ACC112 (cell line): ENCODE results near the gene GLCE.
A peak's percentile ranks its signal among the peaks of the same experiment; 100 is the strongest.
"Not testable (repeated sequence)": the region's sequence is repeated elsewhere in the genome, so short reads cannot be mapped to it uniquely, and the experiment has no call there.

Source experiments
- H2AFZ ChIP-seq: fragments of 200-600 bp; sonication (generic); one replicate; pipeline ENCODE4 v1.6.0; 2017; ENCODE audit warnings: antibody characterized with exemption, low read length; ENCODE audit not compliant: unreplicated experiment
- H3K27ac ChIP-seq: fragments of 200-600 bp; sonication (generic); 2 replicates; pipeline ENCODE4 v1.5.1; 2014; ENCODE audit warnings: low read depth, mild to moderate bottlenecking, antibody characterized with exemption, low read length, moderate library complexity
- H3K27me3 ChIP-seq: fragments of 200-600 bp; sonication (generic); 2 replicates; pipeline ENCODE4 v1.6.1; 2014; ENCODE audit warnings: mild to moderate bottlenecking, antibody characterized with exemption, low read length, moderate library complexity, mixed read lengths; ENCODE audit not compliant: insufficient read depth
- H3K36me3 ChIP-seq: fragments of 200-600 bp; sonication (generic); 2 replicates; pipeline ENCODE4 v1.6.1; 2016; ENCODE audit warnings: mild to moderate bottlenecking, antibody characterized with exemption, low read length, moderate library complexity, mixed read lengths; ENCODE audit not compliant: insufficient read depth
- H3K4me1 ChIP-seq: fragments of 200-600 bp; sonication (generic); one replicate; pipeline ENCODE4 v1.6.1; 2016; ENCODE audit warnings: low read length, mixed read lengths; ENCODE audit not compliant: insufficient read depth, unreplicated experiment, control insufficient read depth
- H3K4me3 ChIP-seq: fragments of 200-600 bp; sonication (generic); 2 replicates; pipeline ENCODE4 v1.5.1; 2014; ENCODE audit warnings: mild to moderate bottlenecking, low read depth, low read length
- H3K79me2 ChIP-seq: fragments of 200-600 bp; sonication (generic); one replicate; pipeline ENCODE4 v1.6.0; 2016; ENCODE audit warnings: low read length; ENCODE audit not compliant: control insufficient read depth, unreplicated experiment, insufficient read depth

Gene GLCE

GRCh38 chr15:69288531-69289341 lies 128.3 kb downstream of the GLCE start:
- Histone ChIP-seq H3K36me3 (no peaks in the 10 kb centered on the region), H2AFZ (no peak overlapping the region), H3K4me1 (no peaks in the 10 kb centered on the region), H3K27ac (no peak overlapping the region), H3K4me3 (no peak overlapping the region), H3K79me2 (no peaks in the 10 kb centered on the region), H3K27me3 (no peaks in the 10 kb centered on the region)

DNA sequence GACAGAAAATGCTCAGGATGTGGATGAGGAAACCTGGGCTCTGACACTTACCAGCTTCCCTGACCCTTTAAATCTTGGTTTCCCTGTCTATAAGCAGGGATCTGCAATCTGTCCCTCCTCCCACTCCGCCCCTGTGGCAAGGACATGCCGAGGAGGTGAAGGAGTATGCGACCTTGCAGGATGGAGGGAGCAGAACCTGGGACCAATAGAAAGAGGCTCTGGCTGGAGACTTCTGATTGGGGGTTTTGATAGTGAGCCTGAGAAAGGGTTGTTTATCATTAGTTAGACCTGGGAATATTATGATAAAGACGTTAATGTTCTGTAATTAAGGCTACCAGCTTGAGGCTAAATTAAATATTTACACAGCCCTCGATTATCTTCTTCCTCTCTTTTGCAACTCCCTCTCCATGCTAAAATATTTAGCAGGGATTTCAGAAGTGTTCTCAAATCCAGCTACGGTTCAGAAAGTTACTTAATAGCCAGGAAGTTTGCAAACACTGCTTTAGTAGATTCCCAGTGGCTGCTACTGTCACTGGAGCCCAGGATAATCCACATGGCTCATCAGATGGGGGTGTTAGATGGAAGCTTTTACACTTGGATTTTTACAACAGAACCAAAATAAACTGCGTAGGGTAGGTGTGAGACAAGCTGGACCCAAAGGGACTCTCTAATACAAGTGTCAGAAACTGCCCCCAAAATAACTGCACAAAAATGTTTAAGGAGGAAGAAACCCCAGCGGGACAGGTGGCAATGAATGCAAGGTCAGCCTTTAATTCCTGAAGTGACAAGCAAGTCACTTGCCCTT lies 129.1 kb downstream of the GLCE start:
- Histone ChIP-seq H3K36me3 (no peaks in the 10 kb centered on the region), H2AFZ (no peak overlapping the region), H3K27ac (no peak overlapping the region), H3K4me3 (no peak overlapping the region), H3K4me1 (no peaks in the 10 kb centered on the region), H3K27me3 (no peaks in the 10 kb centered on the region), H3K79me2 (no peaks in the 10 kb centered on the region)

DNA sequence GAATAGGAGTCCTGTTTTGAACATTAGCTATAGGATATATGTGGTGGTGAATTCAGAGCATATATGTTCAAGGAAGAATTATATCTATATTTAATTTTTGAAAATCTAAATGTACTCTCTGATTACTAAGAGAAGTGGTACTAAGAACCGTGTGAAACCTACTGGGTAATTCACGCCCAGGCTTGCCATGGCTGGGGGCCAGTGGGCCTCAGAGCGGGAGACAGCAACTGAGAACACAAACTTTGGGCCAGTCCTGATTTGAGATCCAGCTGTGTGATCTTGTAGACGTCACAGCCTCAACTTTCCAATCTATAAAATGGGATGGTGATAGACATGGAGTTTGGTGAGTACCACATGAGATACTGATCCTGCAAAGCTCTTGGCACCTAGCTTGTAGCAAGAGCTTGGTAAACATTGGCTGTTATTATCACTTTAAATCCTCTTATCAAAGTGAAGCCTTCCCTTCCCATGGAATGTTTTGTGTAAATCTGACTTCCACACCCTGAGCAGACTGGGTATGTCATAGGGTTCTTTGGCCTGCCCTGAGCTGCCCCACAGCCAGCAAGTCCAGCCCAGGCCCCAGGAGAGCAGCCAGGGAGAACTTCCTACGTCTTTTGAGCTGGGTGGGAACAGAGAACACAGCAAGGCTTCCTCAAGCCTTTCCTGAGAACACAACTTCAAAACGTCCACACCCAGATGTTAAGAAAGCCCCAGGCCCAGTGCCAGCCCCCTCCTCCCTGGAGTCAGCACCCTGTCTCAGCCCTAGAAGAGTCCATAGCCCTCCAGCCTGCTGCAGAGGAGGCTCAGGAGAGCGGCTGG lies 130.1 kb downstream of the GLCE start:
- no peaks in the 10 kb centered on the region for H3K36me3 ChIP-seq
- H3K79me2 ChIP-seq = no peaks in the 10 kb centered on the region
- no peaks in the 10 kb centered on the region for H3K4me1 ChIP-seq
- no peaks in the 10 kb centered on the region for H3K27me3 ChIP-seq
- H2AFZ ChIP-seq = no peak overlapping the region
- no peak overlapping the region for H3K27ac ChIP-seq
- H3K4me3 ChIP-seq = no peak overlapping the region

GRCh38 chr15:69291651-69292050 lies 131.2 kb downstream of the GLCE start:
- not testable (repeated sequence) for H3K27ac ChIP-seq, H3K4me1 ChIP-seq, H2AFZ ChIP-seq, H3K79me2 ChIP-seq, H3K4me3 ChIP-seq, H3K36me3 ChIP-seq, H3K27me3 ChIP-seq

- Histone ChIP-seq H3K36me3 (no peaks in the 10 kb centered on the region), H3K27ac (no peak overlapping the region), H3K27me3 (no peaks in the 10 kb centered on the region), H2AFZ (no peak overlapping the region), H3K79me2 (no peaks in the 10 kb centered on the region), H3K4me3 (no peak overlapping the region), H3K4me1 (no peaks in the 10 kb centered on the region)
Measured at GRCh38 chr15:69292826-69293420, 132.5 kb downstream of the GLCE start.

DNA sequence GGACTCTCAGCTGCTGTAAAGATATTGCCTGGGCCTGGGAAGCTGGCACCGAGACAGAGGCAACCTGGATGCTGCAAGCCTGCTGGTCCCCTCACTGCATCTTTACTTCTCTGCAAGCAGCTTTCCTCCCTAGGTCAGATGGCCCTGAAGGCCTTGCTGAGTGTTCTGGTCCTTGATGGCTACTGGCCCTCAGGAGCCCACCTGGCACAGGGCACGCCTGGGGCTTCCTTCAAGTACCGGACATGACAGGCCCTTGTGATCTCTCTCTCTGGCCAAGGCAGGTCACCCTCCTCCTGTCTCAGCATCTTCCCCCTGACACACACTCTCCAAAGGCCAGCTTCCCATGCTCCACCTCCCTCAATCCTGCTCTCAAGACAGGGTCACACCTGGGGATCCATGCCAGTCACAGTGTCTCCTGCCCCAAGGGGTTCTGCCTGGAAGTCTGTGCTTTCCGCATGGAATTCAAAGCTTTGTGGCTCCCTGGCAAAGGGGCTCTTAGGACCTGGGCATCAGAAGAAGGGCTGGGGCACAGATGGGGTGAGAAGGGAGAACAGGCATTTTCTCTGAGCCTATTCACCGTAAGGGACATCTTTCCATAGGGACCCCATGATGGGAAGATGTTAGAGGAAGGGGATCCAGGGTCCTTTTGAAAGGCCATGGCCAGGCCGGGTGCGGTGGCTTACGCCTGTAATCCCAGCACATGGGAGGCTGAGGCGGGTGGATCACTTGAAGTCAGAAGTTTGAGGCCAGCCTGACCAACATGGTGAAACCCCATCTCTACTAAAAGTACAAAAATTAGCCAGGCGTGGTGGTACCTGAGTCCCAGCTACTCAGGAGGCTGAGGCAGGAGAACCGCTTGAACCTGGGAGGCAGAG lies 133.5 kb downstream of the GLCE start:
- Histone ChIP-seq H3K36me3 (no peaks in the 10 kb centered on the region), H3K4me3 (no peak overlapping the region), H2AFZ (no peak overlapping the region), H3K4me1 (peaks cover 5% of the 10 kb centered on the region), H3K27me3 (no peaks in the 10 kb centered on the region), H3K79me2 (no peaks in the 10 kb centered on the region), H3K27ac (no peak overlapping the region)

DNA sequence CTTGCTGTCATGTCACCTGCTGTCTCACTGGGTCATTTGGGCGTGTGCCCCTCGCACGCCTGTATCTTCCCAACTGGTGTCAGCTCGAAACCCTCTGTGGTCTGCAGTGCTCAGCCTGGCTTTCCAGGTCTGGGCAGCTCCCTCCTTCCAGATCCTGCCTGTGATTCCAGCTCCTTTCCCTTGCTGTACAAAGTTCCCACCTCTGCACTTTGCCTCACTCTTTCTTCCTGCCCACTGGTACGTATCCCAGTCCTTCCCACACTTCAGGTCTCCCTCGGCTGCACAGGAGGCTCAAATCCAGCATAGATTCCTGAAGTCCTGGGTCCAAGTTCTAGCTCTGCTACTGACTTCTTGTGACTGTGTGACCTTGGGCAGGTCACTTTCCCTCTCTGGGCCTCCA lies 136.2 kb downstream of the GLCE start:
- Histone ChIP-seq H3K4me3 (no peak overlapping the region), H3K4me1 (peaks cover 12% of the 10 kb centered on the region), H3K27me3 (peaks cover 4% of the 10 kb centered on the region; the same call in 1 of the 2 replicates), H3K79me2 (no peaks in the 10 kb centered on the region), H3K36me3 (no peaks in the 10 kb centered on the region), H3K27ac (no peak overlapping the region), H2AFZ (no peak overlapping the region)

- no peaks in the 10 kb centered on the region for H3K79me2 ChIP-seq
- no peak overlapping the region for H2AFZ ChIP-seq
- H3K36me3 ChIP-seq = no peaks in the 10 kb centered on the region
- H3K27me3 ChIP-seq = peaks cover 4% of the 10 kb centered on the region; the same call in 1 of the 2 replicates
- H3K4me1 ChIP-seq = peaks cover 12% of the 10 kb centered on the region
- H3K4me3 ChIP-seq = peak overlapping the region; percentile 91; the same call in 1 of the 2 replicates
- H3K27ac ChIP-seq = no peak overlapping the region
Measured at GRCh38 chr15:69297642-69298353, 137.4 kb downstream of the GLCE start.

DNA sequence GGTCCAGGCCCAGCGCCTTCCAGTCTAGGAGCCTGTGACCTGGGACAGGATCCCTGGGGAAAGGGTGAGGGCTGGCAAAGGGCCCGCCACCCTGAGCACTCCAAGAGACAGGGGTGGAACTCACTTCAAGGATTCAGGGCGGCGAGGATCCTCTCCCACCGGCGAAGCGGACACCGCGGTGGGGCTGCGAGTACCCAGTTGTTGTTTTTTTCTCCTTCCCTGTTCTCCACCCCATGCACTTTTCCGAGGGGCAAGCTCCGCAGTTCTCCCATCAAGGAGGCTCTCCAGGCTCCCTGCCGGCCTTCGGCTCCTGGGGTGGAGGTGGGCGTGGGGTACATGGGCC lies 137.9 kb downstream of the GLCE start:
- peak overlapping the region; percentile 91 for H3K4me3 ChIP-seq
- H3K79me2 ChIP-seq = no peaks in the 10 kb centered on the region
- H3K27me3 ChIP-seq = peaks cover 4% of the 10 kb centered on the region; the same call in 1 of the 2 replicates
- peak overlapping the region; percentile 91 for H2AFZ ChIP-seq
- no peaks in the 10 kb centered on the region for H3K36me3 ChIP-seq
- peaks cover 12% of the 10 kb centered on the region for H3K4me1 ChIP-seq
- no peak overlapping the region for H3K27ac ChIP-seq
